T follicular helper cell (primary cell): Measurements from ENCODE around the gene ERCC2.
"Not testable (repeated sequence)": the region's sequence is repeated elsewhere in the genome, so short reads cannot be mapped to it uniquely, and the experiment has no call there.

Experiments
- DNase-seq: peaks from one replicate; pipeline ENCODE4 v3.0.0-alpha.2; 2020; ENCODE audit warnings: low read depth

The ERCC2 gene

DNA sequence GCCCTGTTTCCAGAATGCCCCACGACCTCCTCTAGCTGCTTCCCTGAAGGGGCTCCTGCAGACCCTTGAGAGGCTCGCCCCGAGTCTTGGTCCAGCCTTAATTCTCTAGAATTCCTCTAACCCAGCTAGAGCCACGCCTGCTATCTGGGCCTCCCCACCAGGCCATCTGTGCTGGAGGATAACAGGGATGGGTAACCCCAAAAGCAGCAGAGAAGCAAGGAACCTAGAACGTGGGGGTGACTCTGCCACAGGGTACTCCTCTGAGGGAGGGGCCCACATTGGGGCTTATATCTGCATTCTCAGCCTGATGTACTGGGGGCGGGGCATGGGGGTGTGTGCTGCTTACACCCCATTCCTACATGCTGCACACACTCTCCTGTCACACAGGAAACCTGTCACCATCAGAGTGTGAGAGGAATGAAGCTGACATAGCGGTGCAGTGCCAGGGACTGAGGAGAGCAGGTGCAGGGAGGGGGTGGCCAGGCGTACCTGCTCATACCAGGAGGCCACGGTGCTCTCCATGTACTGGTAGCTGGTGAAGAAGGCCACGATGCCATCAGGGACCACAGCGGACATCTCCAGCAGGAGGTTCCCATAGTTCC is 16.0 kb downstream of the ERCC2 start:
- no peak for DNase-seq

DNA sequence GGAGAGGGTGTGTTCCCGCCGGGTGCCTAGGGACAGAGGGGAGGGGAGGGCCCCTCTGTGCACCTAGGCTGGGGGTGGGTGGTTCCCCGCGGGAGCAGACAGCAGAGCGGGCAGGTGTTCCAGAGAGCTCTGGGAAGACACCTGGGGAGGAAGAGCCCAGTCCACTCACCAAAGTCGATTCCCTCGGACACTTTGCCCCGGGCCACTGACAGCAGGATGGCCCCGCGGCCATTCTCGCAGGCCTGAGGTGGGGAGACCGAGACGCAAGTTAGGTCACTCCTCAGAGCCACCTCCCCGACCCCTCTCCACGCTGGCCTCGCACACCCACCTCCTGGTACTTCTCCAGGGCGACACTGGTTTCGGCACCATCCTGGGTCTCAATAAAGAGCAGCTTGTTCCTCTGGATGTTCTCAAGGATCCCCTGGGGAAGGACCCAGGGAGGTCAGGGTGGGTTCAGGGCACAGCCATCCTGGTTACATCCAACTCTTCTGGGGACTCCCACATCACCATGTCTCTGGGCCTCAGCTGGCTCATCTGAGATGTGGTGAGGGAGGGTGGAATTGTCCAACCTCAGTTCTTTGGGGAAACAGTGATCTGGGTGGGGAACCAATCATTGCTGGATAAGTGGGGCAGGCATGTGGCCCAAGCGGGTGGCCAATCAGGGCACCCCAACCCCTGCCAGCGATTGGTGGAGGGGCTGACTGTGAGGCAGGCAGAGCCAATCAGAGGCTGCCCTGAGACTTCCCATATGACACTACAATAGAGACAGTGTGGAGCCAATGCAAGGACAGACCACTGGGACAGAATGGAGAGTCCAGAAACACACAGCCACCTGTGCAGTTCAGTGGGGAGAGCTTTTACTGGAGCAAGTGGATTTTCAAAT is 17.2 kb downstream of the ERCC2 start:
- no peak for DNase-seq

DNA sequence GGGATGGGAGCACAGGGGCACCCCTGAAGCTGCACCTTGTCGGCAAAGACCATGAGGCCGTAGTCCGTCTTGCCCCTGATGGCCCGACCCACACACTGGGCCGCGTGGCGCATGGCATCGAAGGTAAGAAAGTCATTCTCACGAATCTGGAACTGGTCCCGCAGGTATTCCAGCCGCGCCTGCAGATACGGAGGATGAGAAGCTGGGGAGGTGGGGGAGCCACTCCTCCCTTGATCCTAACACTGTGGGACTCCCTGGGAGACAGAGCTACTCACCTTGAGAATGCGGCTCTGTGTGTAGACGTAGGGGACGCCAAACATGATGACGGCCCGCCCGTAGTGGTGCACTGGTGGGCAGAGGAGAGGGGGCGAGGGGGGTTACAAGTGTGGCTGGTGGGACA is 17.9 kb downstream of the ERCC2 start:
- DNase-seq = no peak

DNA sequence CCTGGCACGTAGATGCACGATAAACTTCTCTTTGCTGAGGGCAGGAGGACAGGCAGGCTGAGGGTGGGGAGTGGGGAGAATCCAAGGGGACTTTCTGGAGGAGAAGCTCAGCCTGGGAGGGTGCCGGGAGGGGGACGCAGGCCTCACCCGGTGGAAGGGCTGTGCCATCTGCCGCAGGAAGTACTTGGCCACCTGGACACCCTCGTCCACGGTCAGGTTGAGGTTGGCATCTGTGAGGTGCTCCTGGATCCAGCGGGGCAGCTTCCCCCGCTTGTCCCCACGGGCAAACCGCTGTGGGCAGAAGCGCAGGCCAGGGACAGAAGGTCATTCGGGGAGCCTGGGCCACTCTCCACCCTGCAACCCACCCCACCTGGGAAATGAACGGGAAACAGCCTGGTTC is 18.3 kb downstream of the ERCC2 start:
- no peak for DNase-seq

DNA sequence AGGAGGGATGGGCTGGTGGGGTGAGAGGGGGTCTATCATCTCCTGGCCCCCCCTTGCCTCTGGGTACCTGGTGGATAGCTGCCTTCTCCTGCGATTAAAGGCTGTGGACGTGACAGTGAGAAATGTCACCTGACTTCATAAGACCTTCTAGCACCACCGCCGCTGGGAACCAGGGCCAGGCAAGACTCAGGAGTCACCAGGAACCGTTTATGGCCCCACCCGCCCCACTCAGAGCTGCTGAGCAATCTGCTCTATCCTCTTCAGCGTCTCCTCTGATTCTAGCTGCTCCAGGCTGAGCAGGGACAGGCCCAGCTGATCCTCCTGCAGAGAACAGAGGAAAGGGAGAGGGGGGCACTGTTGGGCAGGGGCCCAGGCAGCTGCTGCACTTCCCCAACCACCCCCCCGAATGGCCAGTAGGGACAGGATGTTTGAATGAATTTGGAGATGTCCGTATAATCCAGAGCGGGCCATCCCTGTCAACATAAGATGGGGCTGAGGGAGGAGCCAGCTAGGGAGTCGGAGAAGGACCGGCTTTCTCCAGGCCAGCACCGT is 18.9 kb downstream of the ERCC2 start:
- no peak for DNase-seq

DNA sequence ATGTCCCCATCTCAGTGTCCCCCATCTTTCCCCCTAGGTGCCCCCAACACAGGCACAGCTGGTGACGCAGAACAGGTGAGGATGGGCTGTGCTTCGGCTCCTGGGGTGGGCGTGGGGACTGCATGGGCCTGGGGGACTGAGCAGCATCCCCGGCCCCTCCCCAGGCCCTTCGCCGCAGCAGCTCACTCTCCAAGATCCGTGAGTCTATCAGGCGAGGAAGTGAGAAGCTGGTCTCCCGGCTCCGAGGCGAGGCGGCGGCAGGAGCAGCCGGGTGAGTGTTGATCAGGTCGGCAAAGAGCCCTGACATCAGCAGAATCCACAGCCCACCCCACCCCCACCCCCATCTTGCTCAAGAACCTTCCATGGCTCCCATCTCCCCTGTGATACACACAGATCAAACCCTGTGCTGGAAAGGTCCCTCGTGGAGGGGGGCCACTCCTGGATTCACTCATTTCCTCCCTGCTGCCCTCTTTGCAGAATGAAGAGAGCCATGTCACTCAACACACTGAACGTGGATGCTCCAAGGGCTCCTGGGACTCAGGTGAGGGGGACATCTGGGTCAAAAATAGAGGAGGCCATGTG is 19.8 kb downstream of the ERCC2 start:
- no peak for DNase-seq

DNA sequence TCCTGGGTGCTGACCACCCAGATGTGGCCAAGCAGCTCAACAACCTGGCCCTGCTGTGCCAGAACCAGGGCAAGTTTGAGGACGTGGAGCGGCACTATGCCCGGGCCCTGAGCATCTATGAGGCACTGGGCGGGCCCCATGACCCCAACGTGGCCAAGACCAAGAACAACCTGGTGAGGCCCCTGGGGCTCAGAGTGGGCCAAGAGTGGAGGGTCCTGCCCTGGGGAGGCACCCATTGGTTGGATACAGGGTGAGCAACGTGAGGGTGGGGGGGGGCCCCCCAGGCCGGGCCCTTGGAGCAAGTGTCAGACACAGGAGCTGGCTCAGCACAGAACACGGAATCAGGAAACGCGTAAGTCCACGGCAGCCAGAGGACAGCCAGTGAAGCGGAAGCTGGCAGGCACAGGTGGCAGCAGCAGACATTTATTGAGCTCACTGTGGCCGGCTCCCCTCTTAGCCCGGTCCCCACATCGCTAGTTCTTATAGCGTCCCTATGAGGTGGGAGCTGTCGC is 20.9 kb downstream of the ERCC2 start:
- no peak for DNase-seq

DNA sequence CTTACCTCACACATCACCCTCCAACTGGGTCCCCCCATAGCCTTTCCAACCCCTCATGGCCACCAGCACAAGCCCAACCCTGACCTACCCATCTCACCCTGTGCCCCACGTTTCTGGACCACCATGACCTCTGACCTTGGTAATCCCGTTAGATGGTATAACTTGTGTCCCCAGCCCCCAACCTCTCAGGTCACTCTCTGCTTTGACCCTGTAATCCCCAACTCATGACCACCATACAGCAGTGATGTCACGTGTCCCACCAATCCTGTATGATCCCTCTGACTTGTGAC is 21.3 kb downstream of the ERCC2 start:
- DNase-seq = no peak

DNA sequence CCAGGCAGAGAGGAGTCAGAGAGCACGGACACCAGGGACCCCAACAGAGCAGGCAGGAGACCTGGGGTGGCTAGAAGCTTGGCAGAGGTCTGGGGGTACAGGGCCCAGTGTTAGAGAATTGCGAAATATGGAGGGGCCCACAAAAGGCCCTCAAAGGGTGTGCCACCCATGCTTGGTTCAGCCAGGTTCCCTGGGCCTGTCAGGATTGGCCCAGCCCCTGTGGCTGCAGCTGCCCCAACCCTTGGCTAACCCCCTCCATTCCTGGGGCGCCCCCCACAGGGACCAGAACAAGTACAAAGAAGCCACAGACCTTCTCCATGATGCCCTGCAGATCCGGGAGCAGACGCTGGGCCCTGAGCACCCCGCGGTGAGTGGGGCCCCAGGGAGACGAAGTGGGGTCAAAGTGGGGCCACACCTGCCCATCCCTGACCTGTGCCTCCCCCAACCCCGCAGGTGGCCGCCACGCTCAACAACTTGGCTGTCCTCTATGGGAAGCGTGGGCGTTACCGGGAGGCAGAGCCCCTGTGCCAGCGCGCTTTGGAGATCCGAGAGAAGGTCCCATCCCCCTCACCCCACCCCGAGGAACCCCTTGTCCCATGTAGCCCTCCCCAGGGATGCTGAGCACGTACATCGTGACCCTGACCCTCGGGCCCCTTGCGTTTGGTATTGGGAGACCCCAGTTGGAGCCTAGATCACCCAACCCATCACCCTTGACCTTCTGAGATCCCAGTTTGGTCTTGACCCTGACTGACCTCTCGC is 21.8 kb downstream of the ERCC2 start:
- no peak for DNase-seq

DNA sequence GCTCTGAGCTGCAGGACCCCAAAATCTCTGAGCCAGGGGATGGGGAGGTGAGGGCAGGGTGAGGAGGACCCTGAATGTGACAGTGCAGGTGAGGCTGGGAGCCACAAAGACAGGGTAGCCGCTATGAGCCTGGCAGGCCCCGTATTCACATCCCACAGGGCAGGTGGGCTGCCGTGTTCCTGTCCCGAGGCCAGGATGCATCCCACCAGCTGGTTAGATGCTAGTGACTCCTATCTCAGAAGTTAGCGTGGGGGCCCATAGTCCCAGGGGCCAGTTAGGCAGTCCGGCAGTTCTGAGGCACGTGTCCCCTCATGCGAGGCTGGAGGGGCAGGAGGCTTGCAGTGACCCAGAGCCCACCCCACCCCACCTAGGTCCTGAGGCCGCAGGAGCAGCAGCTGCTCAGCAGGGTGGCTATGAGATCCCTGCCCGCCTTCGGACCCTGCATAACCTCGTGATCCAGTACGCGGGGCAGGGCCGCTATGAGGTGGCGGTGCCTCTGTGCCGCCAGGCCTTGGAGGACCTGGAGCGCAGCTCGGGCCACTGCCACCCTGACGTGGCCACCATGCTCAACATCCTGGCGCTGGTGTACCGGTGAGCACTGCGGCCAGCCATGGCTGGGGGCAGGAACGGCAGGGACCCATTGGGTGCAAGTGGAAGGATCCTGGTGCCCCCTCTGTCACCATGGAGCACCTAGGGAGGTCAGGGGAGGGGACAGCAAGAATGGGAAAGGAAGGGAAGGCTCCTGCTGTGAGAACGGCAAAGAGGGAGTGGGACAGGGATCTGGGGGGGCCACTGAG is 22.6 kb downstream of the ERCC2 start:
- DNase-seq = no peak

DNA sequence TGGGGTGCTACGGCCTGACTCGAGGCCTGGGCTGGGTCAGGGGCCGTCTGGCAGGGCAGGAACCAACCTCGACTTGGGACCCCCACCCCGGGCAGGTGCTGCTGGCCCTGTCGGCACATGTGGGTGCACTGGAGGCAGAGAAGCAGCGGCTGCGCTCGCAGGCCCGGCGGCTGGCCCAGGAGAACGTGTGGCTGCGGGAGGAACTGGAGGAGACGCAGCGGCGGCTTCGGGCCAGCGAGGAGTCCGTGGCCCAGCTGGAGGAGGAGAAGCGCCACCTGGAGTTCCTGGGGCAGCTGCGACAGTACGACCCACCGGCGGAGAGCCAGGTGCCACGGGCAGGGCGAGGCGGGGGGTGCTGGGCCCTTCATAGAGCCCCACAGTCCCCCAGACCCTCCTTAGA is 23.9 kb downstream of the ERCC2 start:
- DNase-seq = no peak

DNA sequence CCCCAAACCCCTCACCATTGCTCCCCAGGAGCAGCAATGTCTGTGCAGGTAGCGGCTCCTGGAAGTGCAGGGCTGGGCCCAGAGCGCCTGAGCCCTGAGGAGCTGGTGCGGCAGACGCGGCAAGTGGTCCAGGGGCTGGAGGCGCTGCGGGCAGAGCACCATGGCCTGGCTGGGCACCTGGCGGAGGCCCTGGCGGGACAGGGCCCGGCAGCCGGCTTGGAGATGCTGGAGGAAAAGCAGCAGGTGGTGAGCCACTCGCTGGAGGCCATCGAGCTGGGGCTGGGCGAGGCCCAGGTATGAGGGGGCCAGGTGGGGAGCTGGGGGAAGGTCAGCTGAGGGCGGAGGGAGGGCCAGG is 24.9 kb downstream of the ERCC2 start:
- DNase-seq = no peak

DNA sequence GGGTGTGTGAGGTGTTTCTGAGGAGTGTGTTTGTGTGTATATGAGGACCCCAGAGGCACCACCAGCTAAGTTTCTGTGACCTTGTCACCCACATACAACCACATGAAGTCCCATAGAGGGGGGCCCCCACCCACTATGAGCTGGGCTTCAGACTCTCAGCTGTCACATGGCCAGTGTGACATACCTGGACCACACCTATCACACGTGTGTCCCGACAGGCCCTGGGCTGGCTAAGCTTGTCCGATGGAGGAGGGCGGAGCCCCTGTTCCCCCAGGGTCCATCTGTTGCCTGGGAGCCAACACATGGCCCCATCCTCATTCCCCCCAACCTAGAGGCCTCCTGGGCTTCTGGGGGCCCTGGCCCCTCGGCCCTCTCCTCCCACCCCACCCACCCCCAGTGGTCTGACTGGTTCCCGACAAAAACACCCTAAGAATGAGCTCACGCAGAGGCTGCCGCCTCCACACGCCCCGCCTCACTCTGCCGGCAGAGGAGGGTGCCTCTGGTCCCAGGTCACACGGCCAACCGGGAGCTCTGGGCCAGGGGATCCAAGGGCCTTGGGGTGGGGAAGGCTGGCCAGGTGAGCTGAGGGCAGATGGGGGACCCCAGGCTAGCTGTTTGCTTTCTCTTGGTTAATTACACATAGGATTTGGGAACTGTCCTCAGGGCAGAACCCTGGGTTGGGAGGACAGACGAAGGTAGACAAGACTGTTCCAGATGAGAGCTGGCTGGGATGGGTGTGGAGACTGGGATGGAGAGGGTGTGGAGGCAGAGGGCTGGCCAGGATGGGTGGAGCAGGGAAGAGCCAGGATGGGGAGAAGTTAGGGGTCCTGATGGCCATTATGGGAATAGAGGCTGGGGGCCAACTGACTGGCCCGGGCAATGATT is 25.5 kb downstream of the ERCC2 start:
- DNase-seq = no peak

DNA sequence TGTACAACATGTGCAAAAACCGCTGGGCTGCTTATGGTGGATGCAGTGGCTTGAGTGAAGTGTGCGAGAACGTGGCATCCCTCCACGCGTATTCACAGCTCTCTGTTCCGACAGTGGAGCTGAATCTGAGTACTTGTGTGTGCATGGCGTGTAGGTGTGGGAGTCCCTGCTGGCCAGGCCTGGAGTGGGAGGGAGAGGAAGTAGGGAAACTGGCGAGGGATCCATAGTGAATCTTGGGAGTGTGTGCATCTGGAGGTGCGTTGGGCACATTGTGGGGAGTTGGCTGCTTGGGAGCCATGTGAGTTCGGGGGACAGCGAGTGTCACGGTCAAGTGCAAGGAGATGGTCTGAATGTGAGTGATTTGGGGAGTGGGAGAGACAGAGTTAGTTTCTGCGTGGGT is 27.5 kb downstream of the ERCC2 start:
- DNase-seq = no peak

DNA sequence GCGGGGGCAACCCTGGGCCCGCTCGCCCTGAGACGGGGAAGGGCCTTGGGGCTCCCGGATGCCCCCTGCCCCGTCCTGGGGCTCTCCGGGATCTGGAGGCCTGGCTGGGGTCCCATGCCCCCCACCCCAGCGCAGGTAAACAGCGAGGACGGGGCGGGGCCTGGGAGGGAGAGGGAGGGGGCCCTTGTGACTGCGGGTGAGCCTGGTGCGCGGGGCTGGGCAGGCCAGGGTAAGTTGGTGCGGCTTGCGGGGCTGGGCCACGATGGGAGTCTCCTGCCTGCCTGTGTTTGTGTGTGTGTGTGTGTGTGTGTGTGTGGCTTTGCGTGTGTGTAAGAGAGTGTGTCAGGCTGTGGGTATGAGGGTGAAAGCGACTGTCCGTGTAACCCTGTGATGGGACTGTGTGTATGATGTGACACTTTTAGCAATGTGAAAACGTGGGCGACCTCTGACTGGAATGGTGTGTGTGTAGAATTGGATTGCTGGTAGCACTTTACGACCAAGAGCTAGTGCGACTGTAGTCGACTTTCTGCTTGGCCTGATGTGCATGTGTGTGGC is 29.4 kb downstream of the ERCC2 start:
- no peak for DNase-seq

DNA sequence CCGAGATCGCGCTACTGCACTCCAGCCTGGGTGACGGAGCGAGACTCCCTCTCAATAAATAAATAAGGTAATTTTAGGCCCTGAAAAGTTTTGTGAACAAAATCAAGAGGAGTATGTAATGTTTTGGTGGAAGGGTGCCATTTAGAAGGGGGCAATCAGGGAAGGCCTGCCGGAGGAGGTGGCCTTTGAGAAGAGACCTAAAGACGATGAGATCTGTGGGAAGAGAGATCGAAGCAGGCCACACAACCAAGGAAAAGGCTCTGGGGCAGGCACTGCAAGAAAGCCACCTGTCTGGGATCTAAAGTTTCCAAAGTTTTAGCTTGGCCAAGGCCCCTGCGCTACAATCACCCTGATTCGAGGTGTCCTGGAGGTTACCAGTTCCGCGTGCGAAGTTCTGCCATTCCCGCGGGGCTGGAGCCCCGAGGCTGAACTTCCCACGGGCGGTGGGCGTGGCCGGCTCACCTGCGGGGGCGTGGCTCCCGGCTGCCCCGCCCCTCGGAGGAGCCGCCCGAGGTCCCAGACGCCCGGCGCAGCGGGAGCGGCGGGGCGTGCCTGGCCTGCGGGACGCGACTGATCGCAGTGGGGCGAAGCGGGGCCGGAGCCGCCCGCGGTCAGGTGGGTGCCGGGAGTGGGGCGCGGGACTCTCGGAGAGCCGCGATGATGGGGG is 30.0 kb downstream of the ERCC2 start, which contains the start of gene KLC3:
Gene KLC3, plus strand, starts transcription at position 519 of the 667 bp plus-strand sequence. CDS start 4,792 bp downstream, outside the sequence.
- peak; percentile 10 for DNase-seq

DNA sequence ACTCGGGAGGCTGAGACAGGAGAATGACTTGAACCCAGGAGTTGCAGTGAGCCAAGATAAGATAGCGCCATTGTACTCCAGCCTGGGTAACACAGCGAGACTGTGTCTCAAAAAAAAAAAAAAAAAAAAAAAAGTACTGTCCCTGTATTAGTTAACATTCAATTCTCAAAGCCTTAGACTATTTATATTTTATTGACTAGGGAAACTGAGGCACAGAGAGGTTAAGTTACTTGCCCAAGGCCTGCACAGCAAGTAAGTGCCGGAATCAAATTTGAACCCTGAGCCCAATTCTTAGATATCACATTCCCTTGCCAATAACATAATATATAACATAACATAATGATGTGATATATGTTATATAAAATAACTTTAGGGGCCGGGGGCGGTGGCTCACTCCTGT is 30.7 kb downstream of the ERCC2 start:
- no peak for DNase-seq

DNA sequence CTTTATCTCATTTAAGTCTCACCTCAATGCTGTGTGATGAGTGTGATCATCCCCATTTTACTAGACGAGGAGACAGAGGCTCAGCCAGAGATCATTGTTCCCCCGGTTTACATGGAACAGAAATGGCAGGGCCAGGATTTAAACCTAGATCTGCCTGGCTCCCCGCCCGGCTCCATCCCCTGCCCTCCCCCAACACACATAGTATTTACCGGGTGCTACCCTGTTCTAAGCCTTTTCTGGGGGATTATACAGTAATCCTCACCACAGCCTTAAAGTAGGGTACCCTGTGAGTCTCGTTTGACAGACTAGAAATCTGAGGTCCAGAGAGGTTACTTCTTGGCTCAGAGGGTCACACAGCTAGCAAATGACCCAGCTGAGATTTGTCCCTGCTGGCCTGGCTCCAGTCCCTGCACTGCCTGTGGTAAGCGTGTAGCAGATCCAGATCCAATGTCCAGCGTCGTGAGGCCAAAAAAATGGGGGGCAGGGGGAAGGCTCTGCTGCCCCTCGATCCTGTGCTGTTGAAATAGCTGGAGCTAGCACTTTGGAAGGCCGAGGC is 33.6 kb downstream of the ERCC2 start:
- no peak for DNase-seq

DNA sequence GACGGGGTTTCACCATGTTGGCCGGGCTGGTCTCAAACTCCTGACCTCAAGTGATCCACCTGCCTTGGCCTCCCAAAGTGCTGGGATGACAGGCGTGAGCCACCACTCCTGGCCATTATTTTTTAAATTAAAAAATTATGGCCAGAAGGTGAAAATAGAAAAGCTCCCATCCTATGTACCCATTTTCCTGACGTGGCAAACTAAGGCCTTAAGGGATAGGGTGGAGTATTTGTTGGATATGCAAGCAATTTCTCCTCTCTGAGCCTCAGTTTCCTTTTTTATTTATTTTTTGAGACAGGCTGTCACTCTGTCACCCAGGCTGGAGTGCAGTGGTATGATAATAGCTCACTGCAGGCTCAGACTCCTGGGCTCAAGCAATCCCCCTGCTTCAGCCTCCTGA is 35.5 kb downstream of the ERCC2 start:
- DNase-seq = not testable (repeated sequence)
